Measurements from ENCODE around the gene RNF181. TPM values are rescaled to one million over a fixed set of nuclear protein-coding genes. Genes with fewer than 3 reads are reported as not detected.

The RNF181 gene
- total and polyA plus RNA-seq, 2 of the 13 experiments (the other 11 are each of a cell fraction or from before 2014, with no cell fraction given): 224 to 578 TPM

DNA sequence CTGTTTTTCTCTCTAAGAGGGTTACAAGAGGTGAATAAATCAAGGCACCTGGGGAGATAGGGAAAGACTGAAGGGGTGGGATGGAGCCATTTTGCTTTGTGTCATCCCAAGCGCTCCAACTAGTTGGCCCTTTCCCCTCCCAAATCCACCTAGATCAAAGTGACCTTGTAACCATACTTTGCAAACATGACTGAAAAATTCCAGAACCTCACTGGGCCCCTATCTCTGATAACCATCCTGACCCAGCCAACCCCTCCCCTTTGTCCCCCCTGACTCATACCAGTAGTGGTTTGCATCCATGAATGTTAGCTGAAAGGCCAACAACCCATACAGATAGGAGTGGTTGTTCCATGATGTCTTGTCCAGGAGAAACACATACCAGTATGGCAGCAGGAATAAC, 37.4 kb upstream of the RNF181 start (continued):
- TF ChIP-seq ZNF484 (CRISPR knock-in tag; IDR thresholded peaks at IDR 0.05; ENCODE audit: borderline replicate concordance, low read depth) (no peak), SKI (IDR thresholded peaks at IDR 0.05; ENCODE audit: partially characterized antibody) (no peak), ZEB1 (IDR thresholded peaks at IDR 0.05; ENCODE audit: insufficient replicate concordance, low read depth) (no peak), ZNF496 (CRISPR knock-in tag; IDR thresholded peaks at IDR 0.05; ENCODE audit: insufficient replicate concordance) (no peak), MED8 (CRISPR knock-in tag; IDR thresholded peaks at IDR 0.05; ENCODE audit: insufficient replicate concordance) (peak; percentile 47), HOXD1 (CRISPR knock-in tag; IDR thresholded peaks at IDR 0.05) (no peak), RARG (CRISPR knock-in tag; IDR thresholded peaks at IDR 0.05; ENCODE audit: low read depth) (no peak), CEBPZ (IDR thresholded peaks at IDR 0.05; ENCODE audit: low read length) (no peak), ZNF383 (CRISPR knock-in tag; IDR thresholded peaks at IDR 0.05; ENCODE audit: borderline replicate concordance) (no peak), CCDC6 (CRISPR knock-in tag; IDR thresholded peaks at IDR 0.05) (no peak), HES4 (CRISPR knock-in tag; IDR thresholded peaks at IDR 0.05; ENCODE audit: borderline replicate concordance) (no peak), ZFP37 (CRISPR knock-in tag; IDR thresholded peaks at IDR 0.05; ENCODE audit: borderline replicate concordance) (no peak), MIER3 (CRISPR knock-in tag; IDR thresholded peaks at IDR 0.05; ENCODE audit: borderline replicate concordance) (no peak), KDM6A (CRISPR knock-in tag; IDR thresholded peaks at IDR 0.05; ENCODE audit: low read depth) (0 out of 2 replicates have a peak, but pooled peaks have one; percentile 33), TARDBP (CRISPR knock-in tag; IDR thresholded peaks at IDR 0.05) (0 out of 2 replicates have a peak, but pooled peaks have one; percentile 14), ZNF256 (CRISPR knock-in tag; conservative IDR thresholded peaks at IDR 0.05) (no peak), ZNF343 (CRISPR knock-in tag; IDR thresholded peaks at IDR 0.05) (no peak), ZBTB7A (CRISPR knock-in tag; IDR thresholded peaks at IDR 0.05) (peak; percentile 28; the same call in 1 of the 2 replicates), BRCA1 (CRISPR knock-in tag; IDR thresholded peaks at IDR 0.05) (no peak), POLR2G (IDR thresholded peaks at IDR 0.05; ENCODE audit: low read depth, low read length) (no peak), ZNF512 (CRISPR knock-in tag; IDR thresholded peaks at IDR 0.05) (no peak), ZNF747 (CRISPR knock-in tag; IDR thresholded peaks at IDR 0.05; ENCODE audit: borderline replicate concordance) (no peak)
- TF ChIP-seq, protein P1, sequence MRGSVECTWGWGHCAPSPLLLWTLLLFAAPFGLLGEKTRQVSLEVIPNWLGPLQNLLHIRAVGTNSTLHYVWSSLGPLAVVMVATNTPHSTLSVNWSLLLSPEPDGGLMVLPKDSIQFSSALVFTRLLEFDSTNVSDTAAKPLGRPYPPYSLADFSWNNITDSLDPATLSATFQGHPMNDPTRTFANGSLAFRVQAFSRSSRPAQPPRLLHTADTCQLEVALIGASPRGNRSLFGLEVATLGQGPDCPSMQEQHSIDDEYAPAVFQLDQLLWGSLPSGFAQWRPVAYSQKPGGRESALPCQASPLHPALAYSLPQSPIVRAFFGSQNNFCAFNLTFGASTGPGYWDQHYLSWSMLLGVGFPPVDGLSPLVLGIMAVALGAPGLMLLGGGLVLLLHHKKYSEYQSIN (CRISPR knock-in tag; IDR thresholded peaks at IDR 0.05; ENCODE audit: borderline replicate concordance): no peak
- TF ChIP-seq, protein P2, sequence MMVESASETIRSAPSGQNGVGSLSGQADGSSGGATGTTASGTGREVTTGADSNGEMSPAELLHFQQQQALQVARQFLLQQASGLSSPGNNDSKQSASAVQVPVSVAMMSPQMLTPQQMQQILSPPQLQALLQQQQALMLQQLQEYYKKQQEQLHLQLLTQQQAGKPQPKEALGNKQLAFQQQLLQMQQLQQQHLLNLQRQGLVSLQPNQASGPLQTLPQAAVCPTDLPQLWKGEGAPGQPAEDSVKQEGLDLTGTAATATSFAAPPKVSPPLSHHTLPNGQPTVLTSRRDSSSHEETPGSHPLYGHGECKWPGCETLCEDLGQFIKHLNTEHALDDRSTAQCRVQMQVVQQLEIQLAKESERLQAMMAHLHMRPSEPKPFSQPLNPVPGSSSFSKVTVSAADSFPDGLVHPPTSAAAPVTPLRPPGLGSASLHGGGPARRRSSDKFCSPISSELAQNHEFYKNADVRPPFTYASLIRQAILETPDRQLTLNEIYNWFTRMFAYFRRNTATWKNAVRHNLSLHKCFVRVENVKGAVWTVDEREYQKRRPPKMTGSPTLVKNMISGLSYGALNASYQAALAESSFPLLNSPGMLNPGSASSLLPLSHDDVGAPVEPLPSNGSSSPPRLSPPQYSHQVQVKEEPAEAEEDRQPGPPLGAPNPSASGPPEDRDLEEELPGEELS (CRISPR knock-in tag; IDR thresholded peaks at IDR 0.05): peak; percentile 80
